Measurements from ENCODE around the gene PIGM. TPM values are rescaled to one million over a fixed set of nuclear protein-coding genes. Genes with fewer than 3 reads are reported as not detected.
"Not testable (repeated sequence)": the region's sequence is repeated elsewhere in the genome, so short reads cannot be mapped to it uniquely, and the experiment has no call there.

PIGM gene
- total RNA-seq, 4 donors from 2014 or later = 2.7 to 3.8 (median 2.9) TPM

GRCh38 chr1:160052936-160053335, 21.1 kb upstream of the PIGM start:
- no peaks in the 10 kb centered on the region for H3K9me3 ChIP-seq
- H3K27me3 ChIP-seq = peaks cover 0 to 40% (median 0%) of the 10 kb centered on the region in 4 donors
- H3K4me3 ChIP-seq = no peak overlapping the region
- H3K27ac ChIP-seq = no peak overlapping the region
- TF ChIP-seq POLR2A (IDR thresholded peaks at IDR 0.05) (no peak), CTCF (IDR thresholded peaks at IDR 0.05) (no peak)
- DNase-seq = no peak
- intact Hi-C loops (cut with DNase I) = no loop called here
- WGBS, 2 donors = 68% methylated on average over 4 to 6 of the region's 6 CpGs
- H3K36me3 ChIP-seq = no peaks in the 10 kb centered on the region
- H3K4me1 ChIP-seq = no peaks in the 10 kb centered on the region

GRCh38 chr1:160050619-160051018, 18.8 kb upstream of the PIGM start:
- Histone ChIP-seq H3K27ac (no peak overlapping the region), H3K36me3 (no peaks in the 10 kb centered on the region), H3K4me1 (peaks cover 8 to 14% (median 8%) of the 10 kb centered on the region in 3 donors), H3K4me3 (no peak overlapping the region), H3K27me3 (peaks cover 0 to 44% (median 0%) of the 10 kb centered on the region in 4 donors), H3K9me3 (no peaks in the 10 kb centered on the region)
- intact Hi-C loops (cut with DNase I) = no loop called here
- WGBS, 2 donors = 53 to 85% methylated on average over 1 of the region's 1 CpG
- TF ChIP-seq POLR2A (IDR thresholded peaks at IDR 0.05) (no peak), CTCF (IDR thresholded peaks at IDR 0.05) (no peak)
- DNase-seq = no peak

- Histone ChIP-seq H3K4me1 (peaks cover 8 to 14% (median 8%) of the 10 kb centered on the region in 3 donors), H3K27me3 (peaks cover 0 to 40% (median 0%) of the 10 kb centered on the region in 4 donors)
- 17 to 32% methylated on average over 2 of the region's 2 CpGs for WGBS, 2 donors
- intact Hi-C loops (cut with DNase I); H3K9me3 ChIP-seq; H3K27ac ChIP-seq; H3K36me3 ChIP-seq; DNase-seq; H3K4me3 ChIP-seq: not testable (repeated sequence)
These were observed 18.4 kb upstream of the PIGM start for GRCh38 chr1:160050182-160050581.

- Histone ChIP-seq H3K9me3 (no peaks in the 10 kb centered on the region), H3K27me3 (peaks cover 0 to 33% (median 0%) of the 10 kb centered on the region in 4 donors), H3K4me1 (peaks cover 8 to 14% (median 8%) of the 10 kb centered on the region in 3 donors), H3K4me3 (no peak overlapping the region), H3K27ac (no peak overlapping the region), H3K36me3 (no peaks in the 10 kb centered on the region)
- 85 to 88% methylated on average over 3 of the region's 3 CpGs for WGBS, 2 donors
- no peak for DNase-seq
- intact Hi-C loops (cut with DNase I) = loop anchor here (5.0 kb wide), 1 partner anchor 33 kb away; the partner anchor contains the start of gene KCNJ9
- TF ChIP-seq POLR2A (IDR thresholded peaks at IDR 0.05) (no peak), CTCF (IDR thresholded peaks at IDR 0.05) (no peak)
These were observed 17.3 kb upstream of the PIGM start for GRCh38 chr1:160049101-160049500.

- no peak overlapping the region for H3K4me3 ChIP-seq
- intact Hi-C loops (cut with DNase I) = loop anchor here (5.0 kb wide), 1 partner anchor 34 kb away; the partner anchor contains the start of gene KCNJ9
- no peaks in the 10 kb centered on the region for H3K9me3 ChIP-seq
- peaks cover 0 to 25% (median 0%) of the 10 kb centered on the region in 4 donors for H3K27me3 ChIP-seq
- no peak overlapping the region for H3K27ac ChIP-seq
- H3K4me1 ChIP-seq = peaks cover 8 to 14% (median 8%) of the 10 kb centered on the region in 3 donors
- no peaks in the 10 kb centered on the region for H3K36me3 ChIP-seq
- no peak for TF ChIP-seq POLR2A (IDR thresholded peaks at IDR 0.05)
- TF ChIP-seq CTCF (IDR thresholded peaks at IDR 0.05) = no peak
- no peak for DNase-seq
These were observed 16.5 kb upstream of the PIGM start for GRCh38 chr1:160048335-160048734.
